ENCODE measurements around the gene ZMAT5. TPM values are rescaled to one million over a fixed set of nuclear protein-coding genes. Genes with fewer than 3 reads are reported as not detected.

Gene ZMAT5
- total and polyA plus RNA-seq, 7 donors, result 13.2 to 33.7 (median 24.6) TPM

- Histone ChIP-seq H3K4me3 (no peak overlapping the region), H3K9me3 (no peaks in the 10 kb centered on the region), H3K27ac (no peak overlapping the region), H3K27me3 (no peaks in the 10 kb centered on the region), H3K4me1 (no peaks in the 10 kb centered on the region), H3K36me3 (peaks cover 0 to 16% (median 6%) of the 10 kb centered on the region in 4 donors)
- DNase-seq, result no peak
- intact Hi-C loops (cut with DNase I), result no loop called here
- WGBS, 2 donors, result 79 to 94% methylated on average over 16 of the region's 16 CpGs
- TF ChIP-seq EP300 (IDR thresholded peaks at IDR 0.05) (no peak), CTCF (IDR thresholded peaks at IDR 0.05) (no peak), POLR2A (IDR thresholded peaks at IDR 0.05) (no peak), POLR2AphosphoS5 (IDR thresholded peaks at IDR 0.05) (no peak)
Measured at GRCh38 chr22:29753808-29754657, 12.8 kb downstream of the ZMAT5 start.

- Histone ChIP-seq H3K4me3 (no peak overlapping the region), H3K27me3 (no peaks in the 10 kb centered on the region), H3K9me3 (no peaks in the 10 kb centered on the region), H3K36me3 (peaks cover 10 to 36% (median 18%) of the 10 kb centered on the region in 4 donors), H3K4me1 (no peaks in the 10 kb centered on the region), H3K27ac (no peak overlapping the region)
- TF ChIP-seq POLR2AphosphoS5 (IDR thresholded peaks at IDR 0.05) (no peak), EP300 (IDR thresholded peaks at IDR 0.05) (no peak), POLR2A (IDR thresholded peaks at IDR 0.05) (no peak), CTCF (IDR thresholded peaks at IDR 0.05) (no peak)
- DNase-seq, result no peak
- intact Hi-C loops (cut with DNase I), result no loop called here
- WGBS, 2 donors, result 95% methylated on average over 2 of the region's 2 CpGs
Measured at GRCh38 chr22:29751669-29752068, 15.1 kb downstream of the ZMAT5 start.

GRCh38 chr22:29750559-29751538 is 16.0 kb downstream of the ZMAT5 start:
- TF ChIP-seq POLR2AphosphoS5 (IDR thresholded peaks at IDR 0.05) (no peak), EP300 (IDR thresholded peaks at IDR 0.05) (no peak), CTCF (IDR thresholded peaks at IDR 0.05) (no peak), POLR2A (IDR thresholded peaks at IDR 0.05) (no peak)
- no peak for DNase-seq
- intact Hi-C loops (cut with DNase I), result no loop called here
- Histone ChIP-seq H3K9me3 (no peaks in the 10 kb centered on the region), H3K4me3 (no peak overlapping the region), H3K27me3 (no peaks in the 10 kb centered on the region), H3K27ac (no peak overlapping the region), H3K36me3 (peaks cover 10 to 44% (median 19%) of the 10 kb centered on the region in 4 donors), H3K4me1 (no peaks in the 10 kb centered on the region)
- 81 to 90% methylated on average over 11 of the region's 11 CpGs for WGBS, 2 donors

GRCh38 chr22:29750029-29750428 is 16.8 kb downstream of the ZMAT5 start:
- DNase-seq, result no peak
- Histone ChIP-seq H3K9me3 (no peaks in the 10 kb centered on the region), H3K4me3 (no peak overlapping the region), H3K36me3 (peaks cover 10 to 50% (median 21%) of the 10 kb centered on the region in 4 donors), H3K27ac (no peak overlapping the region), H3K4me1 (no peaks in the 10 kb centered on the region), H3K27me3 (no peaks in the 10 kb centered on the region)
- WGBS, 2 donors, result 90 to 96% methylated on average over 3 of the region's 3 CpGs
- intact Hi-C loops (cut with DNase I), result no loop called here
- no peak for TF ChIP-seq CTCF (IDR thresholded peaks at IDR 0.05)
- no peak for TF ChIP-seq EP300 (IDR thresholded peaks at IDR 0.05)
- TF ChIP-seq POLR2AphosphoS5 (IDR thresholded peaks at IDR 0.05), result no peak
- no peak for TF ChIP-seq POLR2A (IDR thresholded peaks at IDR 0.05)

Measured in sigmoid colon (tissue), 7 donors.